Osteoblast (primary cell): ENCODE data around the gene ATE1. TPM values are rescaled to one million over a fixed set of nuclear protein-coding genes. Genes with fewer than 3 reads are reported as not detected.

Experiments
- DNase-seq: peaks from one replicate; pipeline ENCODE4 v3.0.0; 2011; ENCODE audit warnings: low spot score, mixed read lengths; ENCODE audit not compliant: insufficient read length; ENCODE audit errors: missing footprints
- H2AFZ ChIP-seq: 2 replicates; pipeline ENCODE4 v1.6.0; 2011; ENCODE audit warnings: mild to moderate bottlenecking, low read length
- H3K27ac ChIP-seq: 2 replicates; pipeline ENCODE4 v1.5.1; 2011; ENCODE audit warnings: mild to moderate bottlenecking, low read depth, low read length, moderate library complexity
- H3K27me3 ChIP-seq: 2 replicates; pipeline ENCODE4 v1.6.0; 2012; ENCODE audit warnings: mild to moderate bottlenecking, control low read depth, inconsistent platforms, low read length, moderate library complexity; ENCODE audit not compliant: insufficient read depth
- H3K36me3 ChIP-seq: 2 replicates; pipeline ENCODE4 v1.5.1; 2011; ENCODE audit warnings: mild to moderate bottlenecking, low read length, control low read depth, moderate library complexity; ENCODE audit not compliant: insufficient read depth
- H3K4me1 ChIP-seq: 2 replicates; pipeline ENCODE4 v1.5.1; 2011; ENCODE audit warnings: mild to moderate bottlenecking, low read length, control low read depth, moderate library complexity; ENCODE audit not compliant: insufficient read depth
- H3K4me2 ChIP-seq: 2 replicates; pipeline ENCODE4 v1.6.0; 2011; ENCODE audit warnings: mild to moderate bottlenecking, low read length; ENCODE audit not compliant: insufficient read depth
- H3K4me3 ChIP-seq: fragments of 200-600 bp; sonication (generic); 3 replicates; pipeline ENCODE4 v1.5.1; 2012; ENCODE audit warnings: mild to moderate bottlenecking, low read length, inconsistent platforms; ENCODE audit not compliant: insufficient read depth
- H3K79me2 ChIP-seq: 2 replicates; pipeline ENCODE4 v1.6.0; 2012; ENCODE audit warnings: mild to moderate bottlenecking, low read length, control low read depth, inconsistent platforms; ENCODE audit not compliant: insufficient read depth
- H3K9me3 ChIP-seq: 2 replicates; pipeline ENCODE4 v1.5.1; 2011; ENCODE audit warnings: low read depth, low read length, control low read depth
- H4K20me1 ChIP-seq: 2 replicates; pipeline ENCODE4 v1.6.0; 2012; ENCODE audit warnings: mild to moderate bottlenecking, low read length, control low read depth; ENCODE audit not compliant: insufficient read depth
- CTCF ChIP-seq: IDR thresholded peaks from 2 replicates; pipeline ENCODE4 v1.5.1; 2011; ENCODE audit warnings: mild to moderate bottlenecking, low read depth, low read length, moderate library complexity; ENCODE audit errors: extremely low read depth
- total RNA-seq: library from RNA; depleted of rRNA; stranded (reverse); fragments of >200 nt; gene quantifications from 2 replicates; pipeline ENCODE4 v1.2.3, GENCODE V29; 2012

The ATE1 gene
- total RNA-seq, 1 donor = 21.0 TPM

DNA sequence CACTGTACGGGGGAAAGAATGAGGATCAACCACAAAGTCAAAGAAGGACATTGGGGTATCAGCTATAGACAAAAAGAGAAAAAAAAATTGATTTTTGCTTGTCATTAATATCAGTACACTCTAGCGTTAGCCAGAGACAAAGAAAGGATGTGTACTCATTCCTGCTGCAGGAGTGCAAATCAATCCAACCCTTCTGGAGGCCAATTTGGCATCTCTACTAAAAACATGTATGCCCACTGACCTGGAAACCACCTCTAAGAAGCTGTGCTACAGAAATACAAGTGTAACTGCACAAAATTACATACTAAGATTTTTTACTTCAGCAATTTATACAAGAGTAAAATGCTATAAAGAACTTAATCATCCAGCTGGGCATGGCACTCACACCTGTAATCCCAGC is 33.6 kb upstream of the ATE1 start:
- H3K79me2 ChIP-seq = no peaks in the 10 kb centered on the region
- H3K36me3 ChIP-seq = peaks cover 13% of the 10 kb centered on the region
- TF ChIP-seq CTCF = no peak
- no peaks in the 10 kb centered on the region for H3K9me3 ChIP-seq
- no peak overlapping the region for H2AFZ ChIP-seq
- H3K4me1 ChIP-seq = peaks cover 7% of the 10 kb centered on the region
- H3K4me3 ChIP-seq = no peak overlapping the region
- DNase-seq = no peak
- no peaks in the 10 kb centered on the region for H3K27me3 ChIP-seq
- no peak overlapping the region for H3K4me2 ChIP-seq
- H3K27ac ChIP-seq = no peak overlapping the region
- no peaks in the 10 kb centered on the region for H4K20me1 ChIP-seq

DNA sequence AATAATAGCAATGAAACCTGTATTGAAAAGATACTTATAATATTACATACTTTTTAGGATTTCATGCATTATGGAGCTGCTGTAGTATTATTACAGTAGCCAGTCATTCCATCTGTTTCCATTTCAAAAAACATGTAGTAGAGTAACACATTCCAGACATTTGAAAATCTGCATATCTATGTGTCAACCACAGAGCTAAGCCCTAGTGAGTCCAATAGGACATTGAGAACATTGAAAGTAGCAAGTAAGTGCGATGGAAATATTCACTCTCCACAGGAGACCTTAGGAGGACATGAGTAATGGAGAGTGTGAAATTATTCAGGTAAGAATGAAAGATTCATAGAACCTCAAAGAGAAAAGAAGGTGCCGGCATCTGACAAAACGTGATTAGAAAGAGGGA is 31.8 kb upstream of the ATE1 start:
- no peak for TF ChIP-seq CTCF
- H3K36me3 ChIP-seq = peaks cover 6% of the 10 kb centered on the region
- no peaks in the 10 kb centered on the region for H3K9me3 ChIP-seq
- no peaks in the 10 kb centered on the region for H3K27me3 ChIP-seq
- H3K4me1 ChIP-seq = peaks cover 11% of the 10 kb centered on the region
- H3K27ac ChIP-seq = no peak overlapping the region
- no peak for DNase-seq
- no peak overlapping the region for H3K4me3 ChIP-seq
- no peaks in the 10 kb centered on the region for H4K20me1 ChIP-seq
- no peak overlapping the region for H3K4me2 ChIP-seq
- H2AFZ ChIP-seq = no peak overlapping the region
- no peaks in the 10 kb centered on the region for H3K79me2 ChIP-seq

GRCh38 chr10:121956111-121957061 is 28.6 kb upstream of the ATE1 start:
- Histone ChIP-seq H4K20me1 (no peaks in the 10 kb centered on the region), H3K4me1 (peaks cover 11% of the 10 kb centered on the region), H3K9me3 (no peaks in the 10 kb centered on the region), H3K4me3 (no peak overlapping the region), H3K27ac (peak overlapping the region; percentile 18), H3K79me2 (no peaks in the 10 kb centered on the region), H2AFZ (no peak overlapping the region), H3K36me3 (peaks cover 6% of the 10 kb centered on the region), H3K4me2 (no peak overlapping the region), H3K27me3 (no peaks in the 10 kb centered on the region)
- DNase-seq = no peak
- no peak for TF ChIP-seq CTCF

DNA sequence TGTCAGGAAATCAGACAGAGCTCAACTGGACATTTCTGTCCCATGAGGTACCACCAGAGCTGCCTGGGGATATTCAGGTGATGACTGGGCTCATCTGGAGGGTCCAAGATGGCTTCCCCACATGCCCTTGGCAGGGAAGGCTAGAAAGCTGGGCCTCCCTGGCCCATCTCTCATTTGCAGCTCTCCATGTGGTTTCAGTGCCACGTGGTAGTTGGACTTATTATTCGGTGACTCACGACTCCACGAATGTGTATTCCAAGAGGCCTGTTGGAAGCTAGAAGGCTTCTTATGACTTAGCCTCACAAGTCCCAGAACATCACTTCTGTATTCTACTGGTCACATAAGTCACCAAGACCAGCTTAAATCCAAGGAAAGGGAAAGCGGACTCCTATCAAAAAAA is 24.4 kb upstream of the ATE1 start:
- no peak for DNase-seq
- Histone ChIP-seq H3K36me3 (no peaks in the 10 kb centered on the region), H3K27me3 (no peaks in the 10 kb centered on the region), H2AFZ (no peak overlapping the region), H4K20me1 (no peaks in the 10 kb centered on the region), H3K79me2 (no peaks in the 10 kb centered on the region), H3K9me3 (no peaks in the 10 kb centered on the region), H3K4me2 (no peak overlapping the region), H3K27ac (no peak overlapping the region), H3K4me1 (peaks cover 11% of the 10 kb centered on the region), H3K4me3 (no peak overlapping the region)
- no peak for TF ChIP-seq CTCF
